EL (cell line): Measurements from ENCODE around the gene CCDC8.
A peak's percentile ranks its signal among the peaks of the same experiment; 100 is the strongest.
"Not testable (repeated sequence)": the region's sequence is repeated elsewhere in the genome, so short reads cannot be mapped to it uniquely, and the experiment has no call there.

ENCODE experiments used
- DNase-seq: peaks from one replicate; pipeline ENCODE4 v3.0.0-alpha.2; 2016

Gene CCDC8

GRCh38 chr19:46402725-46403124 is 10.6 kb downstream of the CCDC8 start:
- no peak for DNase-seq

- not testable (repeated sequence) for DNase-seq
Measured at GRCh38 chr19:46397801-46398479, 15.4 kb downstream of the CCDC8 start.

GRCh38 chr19:46394402-46394797 is 19.0 kb downstream of the CCDC8 start:
- DNase-seq = no peak

- DNase-seq = no peak
Measured at GRCh38 chr19:46393456-46394401, 19.6 kb downstream of the CCDC8 start.

GRCh38 chr19:46392837-46393236 is 20.5 kb downstream of the CCDC8 start:
- DNase-seq = no peak

- peak; percentile 21 for DNase-seq
Measured at GRCh38 chr19:46392252-46392801, 21.0 kb downstream of the CCDC8 start.

GRCh38 chr19:46391296-46392251 is 21.8 kb downstream of the CCDC8 start:
- DNase-seq = no peak

- DNase-seq = no peak
Measured at GRCh38 chr19:46390866-46391265, 22.5 kb downstream of the CCDC8 start.

GRCh38 chr19:46390121-46390858 is 23.1 kb downstream of the CCDC8 start:
- no peak for DNase-seq

- DNase-seq = no peak
Measured at GRCh38 chr19:46388311-46389095, 24.9 kb downstream of the CCDC8 start.

- DNase-seq = no peak
Measured at GRCh38 chr19:46387713-46388130, 25.6 kb downstream of the CCDC8 start.

GRCh38 chr19:46386996-46387712 is 26.2 kb downstream of the CCDC8 start:
- DNase-seq = no peak

- DNase-seq = no peak
Measured at GRCh38 chr19:46386151-46386550, 27.2 kb downstream of the CCDC8 start.

GRCh38 chr19:46385636-46386035 is 27.7 kb downstream of the CCDC8 start:
- no peak for DNase-seq

- no peak for DNase-seq
Measured at GRCh38 chr19:46384396-46384795, 29.0 kb downstream of the CCDC8 start.

- DNase-seq = no peak
Measured at GRCh38 chr19:46383846-46384245, 29.5 kb downstream of the CCDC8 start.

- no peak for DNase-seq
Measured at GRCh38 chr19:46383171-46383815, 30.1 kb downstream of the CCDC8 start.

GRCh38 chr19:46381756-46382345 is 31.5 kb downstream of the CCDC8 start:
- no peak for DNase-seq

GRCh38 chr19:46381346-46381745 is 32.0 kb downstream of the CCDC8 start:
- DNase-seq = no peak
